Activated T-helper 1 cell treated with Interleukin-2 at 50 U/mL for 16 hours (primary cell): ENCODE results near the gene PODNL1.

Source experiments
- DNase-seq: peaks from one replicate; pipeline ENCODE4 v3.0.0-alpha.2; 2020; ENCODE audit warnings: low read depth

Gene PODNL1

DNA sequence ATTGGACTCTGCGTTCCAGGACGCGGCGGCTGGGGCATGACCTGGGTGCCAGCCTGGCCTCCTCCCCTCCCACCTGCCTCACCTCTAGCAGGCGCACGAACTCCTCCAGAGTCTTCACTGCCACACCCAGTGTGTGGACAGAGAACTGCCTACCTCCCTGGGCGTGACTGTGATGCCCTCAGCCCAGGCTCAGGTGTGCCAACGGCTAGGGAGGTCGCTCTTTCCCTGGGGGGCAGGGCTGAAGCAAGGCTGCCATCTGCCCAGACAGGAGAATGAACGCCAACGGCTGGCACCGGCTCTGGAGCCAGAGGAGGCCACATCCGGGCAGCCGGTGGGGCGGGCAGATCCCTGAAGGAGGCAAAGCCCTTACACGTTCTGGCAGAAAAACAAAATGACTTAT is 49.9 kb downstream of the PODNL1 start:
- no peak for DNase-seq

DNA sequence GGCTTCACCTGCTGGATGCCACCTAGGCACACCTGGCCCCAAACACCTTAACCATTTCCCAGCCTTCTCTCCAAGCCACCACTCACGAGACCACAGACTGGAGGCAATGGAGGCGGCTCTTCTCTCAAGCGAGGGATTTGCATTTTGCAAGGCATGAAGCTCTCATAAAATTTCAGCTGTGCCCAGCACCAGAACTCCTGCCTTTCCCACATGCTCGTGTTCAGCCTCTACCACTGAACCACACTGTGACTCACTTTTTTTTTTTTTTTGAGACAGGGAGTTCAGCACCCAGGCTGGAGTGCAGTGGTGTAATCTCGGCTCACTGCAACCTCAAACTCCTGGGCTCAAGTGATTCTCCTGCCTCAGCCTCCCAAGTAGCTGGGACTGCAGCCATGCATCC is 50.7 kb downstream of the PODNL1 start:
- no peak for DNase-seq

DNA sequence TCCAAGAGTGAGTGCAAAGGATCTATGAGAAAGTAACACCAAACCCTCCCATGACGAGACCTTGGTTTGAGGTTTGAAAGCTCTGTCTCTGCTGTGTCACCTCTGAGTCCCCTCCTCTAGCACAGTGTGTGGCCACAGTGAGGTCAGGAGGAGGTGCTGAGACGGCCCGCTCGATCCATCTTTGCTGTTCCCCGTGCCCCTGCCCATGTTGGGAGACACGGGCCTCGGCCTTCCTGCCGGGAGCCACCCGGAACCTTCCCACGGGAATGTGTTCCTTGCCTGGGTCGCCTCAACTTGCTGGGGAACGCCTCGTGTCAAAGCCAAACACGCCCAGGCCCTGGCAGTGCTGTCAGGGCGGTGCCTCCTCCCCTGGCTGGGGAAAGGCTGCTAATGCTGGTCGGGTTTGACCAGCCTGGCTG is 51.2 kb downstream of the PODNL1 start:
- DNase-seq: no peak

DNA sequence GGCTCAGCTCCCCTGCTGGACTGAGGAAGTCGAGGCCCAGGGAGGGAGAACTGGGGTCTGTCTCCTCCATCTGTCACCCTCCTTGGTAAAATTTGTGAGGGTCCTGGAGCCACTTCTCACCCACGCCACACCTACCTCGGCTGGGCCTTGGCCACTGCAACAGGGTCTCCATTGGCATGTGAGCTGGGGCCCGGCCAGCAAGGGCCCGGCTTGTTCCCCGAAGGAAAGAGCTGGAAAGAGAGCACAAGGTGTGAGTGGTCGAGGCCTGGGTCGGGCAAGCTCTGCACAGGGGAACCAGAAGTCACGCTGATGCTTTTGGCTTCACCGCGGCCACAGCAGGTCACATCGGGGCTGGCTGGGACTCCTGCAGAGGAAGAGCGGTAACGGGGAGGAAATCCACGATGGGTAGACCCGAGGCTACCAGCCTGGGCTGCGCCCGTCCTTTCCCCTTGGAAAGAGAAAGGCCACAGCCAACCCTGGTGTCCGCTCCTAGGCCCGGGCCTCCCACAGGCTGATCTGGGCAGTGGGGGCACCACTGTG is 52.3 kb downstream of the PODNL1 start:
- no peak for DNase-seq

DNA sequence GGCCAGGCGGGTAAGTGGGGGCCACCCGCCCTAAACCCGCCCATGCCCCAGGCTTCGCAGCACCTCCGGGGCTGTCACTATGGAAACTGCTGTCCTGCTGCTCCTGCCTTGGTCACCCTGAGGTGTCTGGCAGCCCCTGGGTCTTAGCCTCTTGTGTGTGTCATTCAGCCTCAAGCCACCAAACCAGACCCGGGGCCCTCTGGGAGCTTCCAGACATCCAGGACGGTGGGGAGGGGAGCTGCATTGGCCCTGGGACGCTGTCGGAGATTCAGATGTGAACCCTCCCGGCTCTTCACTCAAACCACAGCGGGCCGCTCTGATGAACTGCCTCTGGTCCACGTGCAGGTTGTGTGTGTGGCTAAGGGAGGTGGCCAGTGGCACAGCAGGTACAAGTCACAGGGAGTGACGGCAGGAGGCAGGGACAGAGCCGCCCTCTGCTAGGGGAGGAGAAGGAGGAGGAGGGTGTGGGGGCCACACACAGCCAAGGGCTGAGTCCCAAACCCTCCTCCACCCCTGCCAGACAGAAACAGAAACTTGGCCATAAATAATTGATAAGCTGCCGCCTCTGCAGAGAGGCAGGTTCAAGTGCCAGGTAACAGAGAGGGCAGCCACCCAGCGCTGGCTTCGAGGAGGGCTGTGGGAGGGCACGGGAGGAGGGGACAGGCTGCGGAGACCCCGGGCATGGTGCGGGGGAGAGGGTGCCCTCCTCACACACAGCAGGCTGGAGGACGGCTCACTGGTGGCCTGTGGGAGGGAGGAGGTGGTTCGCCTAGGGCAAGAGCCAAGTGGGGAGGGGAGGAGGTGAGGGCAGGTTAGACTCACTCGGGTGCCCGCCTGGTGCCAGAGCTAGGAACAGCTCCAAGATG is 53.3 kb downstream of the PODNL1 start:
- DNase-seq: no peak

DNA sequence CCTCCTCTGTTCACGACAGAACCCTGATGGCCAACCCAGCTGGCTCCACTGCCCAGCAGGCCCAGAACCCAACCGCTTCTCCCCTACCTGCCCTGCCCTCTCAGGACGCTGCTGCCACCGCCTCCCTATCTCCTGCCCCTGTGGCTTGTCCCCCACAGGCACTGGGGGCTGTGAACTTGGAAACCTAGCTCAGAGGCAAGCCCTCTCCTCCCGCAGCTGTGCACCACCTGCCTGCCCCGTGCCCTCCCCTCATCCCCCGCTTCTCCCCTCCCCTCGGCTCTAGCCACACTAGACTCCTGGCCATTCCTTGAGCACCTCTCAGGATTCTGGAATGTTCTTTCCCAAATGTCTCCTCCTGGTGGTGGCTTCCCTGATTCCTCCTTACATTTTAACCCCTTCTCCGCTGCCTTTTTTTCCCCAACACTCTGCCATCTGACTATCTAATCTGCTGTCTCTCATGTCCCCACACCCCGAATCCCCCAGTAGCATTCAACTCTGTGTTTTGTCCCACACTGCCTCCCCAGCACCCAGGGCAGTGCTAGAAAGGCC is 54.6 kb downstream of the PODNL1 start:
- no peak for DNase-seq

DNA sequence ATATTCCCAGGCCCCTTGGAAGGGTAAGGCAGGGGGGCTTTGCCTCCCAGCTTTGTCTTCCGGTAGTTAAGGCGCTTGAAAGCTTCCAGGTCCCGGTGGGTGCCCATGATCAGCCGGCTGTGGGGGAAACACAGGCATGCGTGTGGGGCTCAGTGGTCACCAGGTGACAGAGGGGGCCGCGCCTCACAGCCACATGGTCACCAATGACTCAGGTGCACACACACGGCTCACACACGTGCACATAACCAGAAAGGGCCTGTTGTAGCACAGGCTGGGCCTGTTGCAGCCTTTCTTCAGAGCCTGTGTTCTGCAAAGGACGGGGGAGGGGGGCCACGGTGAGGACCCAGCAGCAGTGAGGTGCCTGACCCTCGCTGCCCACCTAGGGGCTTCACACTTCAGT is 55.4 kb downstream of the PODNL1 start:
- DNase-seq: no peak

DNA sequence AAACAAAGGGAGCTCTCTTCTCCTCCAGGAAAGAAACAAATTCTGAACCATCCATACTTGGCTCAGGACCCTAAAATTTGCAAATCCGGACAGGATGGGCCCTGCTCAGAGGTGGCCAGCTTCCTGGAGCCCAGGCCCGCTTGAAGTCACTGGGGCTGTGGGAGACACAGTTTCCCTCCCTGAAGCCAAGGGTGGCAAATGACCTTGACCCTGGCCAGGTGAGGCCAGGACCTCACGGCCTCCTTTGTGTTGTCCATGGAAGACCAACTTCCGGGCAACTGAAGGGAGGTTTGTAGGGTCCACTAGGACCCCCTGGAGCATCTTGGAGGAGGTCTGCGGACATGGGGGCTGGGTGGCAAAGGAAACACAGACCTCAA is 55.8 kb downstream of the PODNL1 start:
- DNase-seq: no peak

DNA sequence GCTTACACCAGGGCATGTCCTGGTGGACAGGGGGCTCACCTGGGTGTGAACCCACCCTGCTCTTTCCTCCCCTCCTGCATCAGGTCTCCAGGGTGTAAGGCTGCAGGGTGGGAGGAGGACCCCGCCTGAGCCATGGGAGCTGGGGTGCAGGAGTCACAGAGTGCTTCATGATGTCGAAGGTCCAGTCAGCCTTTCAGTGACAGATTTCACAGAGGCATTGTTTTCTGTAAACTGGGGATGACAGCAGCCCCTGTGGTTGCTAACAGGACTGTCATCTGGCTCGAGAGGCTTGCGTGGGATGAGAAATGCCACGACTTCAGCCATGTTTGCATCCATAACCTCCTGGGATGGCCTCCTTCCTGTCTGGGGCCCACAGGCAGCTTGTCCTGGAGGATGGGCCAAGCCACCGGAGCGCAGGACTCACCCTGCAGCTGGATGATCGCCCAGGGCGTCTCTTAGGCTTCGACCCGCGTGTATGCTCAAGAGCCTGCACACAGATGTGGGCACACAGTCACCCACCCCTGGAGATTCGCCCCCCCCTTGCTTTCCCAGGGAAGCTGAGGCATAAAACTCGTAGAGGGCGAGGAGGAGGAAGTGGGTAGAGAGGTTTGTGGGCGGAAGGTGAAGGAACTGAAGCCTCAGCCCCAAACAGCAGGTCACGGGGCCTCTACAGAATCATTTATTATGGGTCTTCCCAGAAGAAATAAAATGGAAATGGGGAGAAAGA is 56.4 kb downstream of the PODNL1 start:
- no peak for DNase-seq

DNA sequence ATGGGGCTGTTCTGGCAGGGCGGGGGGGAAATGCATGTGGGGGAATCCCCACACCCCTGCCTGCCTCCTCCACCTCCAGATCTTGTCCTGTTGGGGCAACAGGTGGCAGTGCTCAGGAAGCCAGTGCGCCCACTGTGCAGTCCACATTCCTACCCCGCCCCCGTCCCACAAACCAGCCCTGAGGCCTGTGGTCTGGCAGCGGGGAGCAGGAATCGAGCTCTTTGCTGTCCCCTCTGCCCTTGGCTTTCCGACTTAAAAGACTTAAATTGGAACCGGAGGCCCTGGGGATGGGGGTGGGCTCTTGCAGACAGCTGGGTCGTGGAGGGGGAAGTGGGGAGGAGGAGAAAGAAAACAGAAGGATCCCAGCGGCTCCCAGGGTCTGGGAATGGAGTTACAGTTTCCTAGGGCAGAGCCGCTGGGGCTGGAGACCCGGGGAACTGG is 56.9 kb downstream of the PODNL1 start:
- no peak for DNase-seq
